ENCODE results near the gene RRAGA. TPM values are rescaled to one million over a fixed set of nuclear protein-coding genes. Genes with fewer than 3 reads are reported as not detected.
"Not testable (repeated sequence)": the region's sequence is repeated elsewhere in the genome, so short reads cannot be mapped to it uniquely, and the experiment has no call there.

Gene RRAGA, protein sequence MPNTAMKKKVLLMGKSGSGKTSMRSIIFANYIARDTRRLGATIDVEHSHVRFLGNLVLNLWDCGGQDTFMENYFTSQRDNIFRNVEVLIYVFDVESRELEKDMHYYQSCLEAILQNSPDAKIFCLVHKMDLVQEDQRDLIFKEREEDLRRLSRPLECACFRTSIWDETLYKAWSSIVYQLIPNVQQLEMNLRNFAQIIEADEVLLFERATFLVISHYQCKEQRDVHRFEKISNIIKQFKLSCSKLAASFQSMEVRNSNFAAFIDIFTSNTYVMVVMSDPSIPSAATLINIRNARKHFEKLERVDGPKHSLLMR
- 10 to 100 TPM; 85.9 to 87.2 TPM for total RNA-seq
- polyA plus RNA-seq, result 10 to 100 TPM; 47.6 to 94.8 TPM
- long read RNA-seq, donor 1, transcript RRAGA-201 (1 exons, 1,589 nt), result major isoform, 694 of 694 reads
- long read RNA-seq, donor 1, partial matches to known transcripts, result 0 of 694 reads
- long read RNA-seq, donor 1, other reads (novel, unspliced or antisense), result 0 of 694 reads
- long read RNA-seq, donor 2, transcript RRAGA-201 (1 exons, 1,589 nt), result major isoform, 112 of 112 reads
- long read RNA-seq, donor 2, partial matches to known transcripts, result 0 of 112 reads
- long read RNA-seq, donor 2, other reads (novel, unspliced or antisense), result 0 of 112 reads

DNA sequence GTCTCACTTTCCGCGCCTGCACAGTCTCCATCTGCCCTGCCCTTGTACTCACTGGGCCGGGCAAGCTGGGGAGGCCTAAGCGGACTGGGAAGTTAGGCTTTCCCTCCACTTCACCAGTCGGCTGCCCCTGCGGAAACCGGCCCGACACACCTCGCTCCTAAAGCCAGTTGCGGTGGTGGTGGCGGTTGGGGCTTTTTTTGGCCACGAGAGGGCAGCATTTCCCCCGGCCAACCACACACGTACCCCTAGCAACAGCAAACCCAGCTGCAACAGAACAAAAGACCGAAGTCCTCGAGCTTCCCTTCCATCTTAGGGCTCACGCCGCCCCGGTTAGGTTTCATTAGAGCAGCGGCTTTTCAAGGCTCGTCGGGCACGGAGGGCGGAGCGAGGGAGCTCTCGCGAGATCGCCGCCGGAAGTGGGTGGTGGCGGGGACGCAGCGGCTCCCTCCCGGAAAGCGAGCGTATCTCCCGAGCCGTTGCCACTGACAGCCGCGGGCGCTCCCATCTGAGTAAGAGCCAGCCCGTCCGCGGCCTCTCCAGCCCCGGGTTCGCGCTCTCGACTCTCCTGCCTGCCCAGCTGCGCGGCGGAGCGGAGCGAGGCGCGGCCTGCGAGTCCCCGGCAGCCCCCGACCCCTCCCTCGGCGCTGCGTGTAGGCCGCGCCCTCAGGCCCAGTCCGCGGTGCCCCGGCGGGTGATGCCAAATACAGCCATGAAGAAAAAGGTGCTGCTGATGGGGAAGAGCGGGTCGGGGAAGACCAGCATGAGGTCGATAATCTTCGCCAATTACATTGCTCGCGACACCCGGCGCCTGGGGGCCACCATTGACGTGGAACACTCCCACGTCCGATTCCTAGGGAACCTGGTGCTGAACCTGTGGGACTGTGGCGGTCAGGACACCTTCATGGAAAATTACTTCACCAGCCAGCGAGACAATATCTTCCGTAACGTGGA is at the start of gene RRAGA:
Gene RRAGA (plus strand): TSS at position 462 of the 951 bp plus-strand sequence. CDS start 233 bp downstream, at position 695.
- Histone ChIP-seq H3K9me3 (ENCODE audit: control insufficient read depth, low read length) (no peaks in the 10 kb centered on the region), H3K4me1 (ENCODE audit: control insufficient read depth in 1 of 2, insufficient read depth in 2 of 2, low read length in 2 of 2) (peaks cover 1 to 5% of the 10 kb centered on the region in 2 donors), H3K4me3 (ENCODE audit: low read length in 2 of 2) (peak within 1 kb of the TSS; percentile 41 to 94), H3K27ac (ENCODE audit: low read depth in 1 of 2, low read length in 2 of 2) (peak within 1 kb of the TSS; percentile 81 to 96), H3K27me3 (ENCODE audit: control insufficient read depth in 1 of 2, insufficient read depth in 2 of 2, low read length in 1 of 2) (no peaks in the 10 kb centered on the region), H3K36me3 (ENCODE audit: control insufficient read depth in 1 of 2, insufficient read depth in 2 of 2, low read length in 1 of 2) (no peaks in the 10 kb centered on the region)
- 0% methylated on average over 82 of the region's 82 CpGs for WGBS, 2 donors
- intact Hi-C loops (cut with DNase I), result loop anchor here in 1 of 2 donors (2.0 kb wide), 1 partner anchor 126 kb away; no protein-coding TSS in a partner anchor
- ATAC-seq (ENCODE audit: low FRiP score) (peak; percentile 98), DNase-seq (peak; percentile 96 to 98)

DNA sequence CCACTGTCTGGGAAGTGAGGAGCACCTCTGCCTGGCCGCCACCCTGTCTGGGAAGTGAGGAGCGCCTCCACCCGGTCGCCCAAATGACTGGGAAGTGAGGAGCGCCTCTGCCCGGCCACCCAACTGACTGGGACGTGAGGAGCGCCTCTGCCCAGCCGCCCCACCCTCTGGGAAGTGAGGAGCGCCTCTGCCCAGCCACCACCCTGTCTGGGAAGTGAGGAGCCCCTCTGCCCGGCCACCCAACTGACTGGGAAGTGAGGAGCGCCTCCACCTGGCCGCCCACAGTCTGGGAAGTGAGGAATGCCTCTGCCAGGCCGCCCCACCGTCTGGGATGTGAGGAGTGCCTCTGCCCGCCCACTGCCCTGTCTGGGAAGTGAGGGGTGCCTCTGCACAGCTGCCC is 49.1 kb upstream of the RRAGA start:
- H3K9me3 ChIP-seq (ENCODE audit: control insufficient read depth, low read length), result no peaks in the 10 kb centered on the region
- intact Hi-C loops (cut with DNase I), result no loop called here
- no peak overlapping the region for H3K4me3 ChIP-seq (ENCODE audit: low read length in 2 of 2)
- no peaks in the 10 kb centered on the region for H3K27me3 ChIP-seq (ENCODE audit: control insufficient read depth in 1 of 2, insufficient read depth in 2 of 2, low read length in 1 of 2)
- H3K27ac ChIP-seq (ENCODE audit: low read depth in 1 of 2, low read length in 2 of 2), result no peak overlapping the region
- H3K4me1 ChIP-seq (ENCODE audit: control insufficient read depth in 1 of 2, insufficient read depth in 2 of 2, low read length in 2 of 2), result no peaks in the 10 kb centered on the region
- ATAC-seq (ENCODE audit: low FRiP score) (no peak), DNase-seq (no peak)
- 85 to 88% methylated on average over 15 to 16 of the region's 16 CpGs for WGBS, 2 donors
- H3K36me3 ChIP-seq (ENCODE audit: control insufficient read depth in 1 of 2, insufficient read depth in 2 of 2, low read length in 1 of 2), result no peaks in the 10 kb centered on the region

DNA sequence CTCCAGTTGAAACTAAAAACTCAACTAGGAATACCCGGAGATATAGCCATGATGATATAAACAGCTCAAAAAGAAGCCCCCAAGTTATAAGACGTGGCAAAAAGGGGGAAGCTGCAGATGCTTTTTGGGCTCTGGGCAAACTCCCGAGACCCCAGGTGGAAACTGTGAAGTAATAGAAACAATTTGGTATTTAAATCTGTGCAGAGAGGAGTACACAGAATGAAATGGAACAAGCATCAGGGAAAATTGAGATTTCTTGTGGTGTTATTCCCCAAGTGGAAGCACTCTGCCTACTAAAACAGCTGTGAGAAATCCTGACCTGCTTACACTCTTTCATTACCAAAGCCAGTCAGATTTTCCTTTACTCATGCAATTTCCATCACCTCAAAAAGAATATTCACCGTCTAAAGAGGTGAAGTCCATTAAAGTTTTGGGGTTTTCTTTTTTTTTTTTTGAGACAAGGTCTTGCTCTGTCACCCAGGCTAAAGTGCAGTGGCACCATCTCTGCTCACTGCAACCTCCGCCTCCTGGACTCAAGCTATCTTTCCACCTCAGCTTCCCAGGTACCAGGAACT is 39.7 kb upstream of the RRAGA start:
- intact Hi-C loops (cut with DNase I), result no loop called here
- ATAC-seq (ENCODE audit: low FRiP score) (no peak), DNase-seq (no peak)
- Histone ChIP-seq H3K27ac (ENCODE audit: low read depth in 1 of 2, low read length in 2 of 2) (no peak overlapping the region), H3K36me3 (ENCODE audit: control insufficient read depth in 1 of 2, insufficient read depth in 2 of 2, low read length in 1 of 2) (no peaks in the 10 kb centered on the region), H3K4me1 (ENCODE audit: control insufficient read depth in 1 of 2, insufficient read depth in 2 of 2, low read length in 2 of 2) (no peaks in the 10 kb centered on the region), H3K9me3 (ENCODE audit: control insufficient read depth, low read length) (no peaks in the 10 kb centered on the region), H3K27me3 (ENCODE audit: control insufficient read depth in 1 of 2, insufficient read depth in 2 of 2, low read length in 1 of 2) (no peaks in the 10 kb centered on the region), H3K4me3 (ENCODE audit: low read length in 2 of 2) (no peak overlapping the region)
- 79 to 85% methylated on average over 5 of the region's 5 CpGs for WGBS, 2 donors

DNA sequence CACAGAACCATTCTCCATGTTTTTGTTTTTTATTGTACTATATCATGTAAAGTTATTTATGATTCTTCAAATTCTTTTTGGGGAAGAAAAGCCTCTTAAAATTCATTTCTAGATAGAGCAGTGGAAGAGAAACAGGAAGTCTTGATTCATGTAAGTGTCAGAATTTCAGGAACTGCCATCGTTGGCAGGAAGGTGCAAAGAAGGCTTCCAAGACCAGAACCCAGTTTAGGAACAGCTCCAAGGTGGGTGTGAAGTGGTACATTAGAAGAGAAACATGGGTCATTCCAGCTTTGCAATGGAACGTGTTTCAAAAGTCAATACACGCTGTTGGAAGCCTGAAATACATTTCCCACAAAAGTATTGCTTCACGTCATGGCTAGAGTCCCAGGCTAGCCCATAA is 31.0 kb upstream of the RRAGA start:
- H3K27me3 ChIP-seq (ENCODE audit: control insufficient read depth in 1 of 2, insufficient read depth in 2 of 2, low read length in 1 of 2), result no peaks in the 10 kb centered on the region
- peaks cover 0 to 2% of the 10 kb centered on the region in 2 donors for H3K4me1 ChIP-seq (ENCODE audit: control insufficient read depth in 1 of 2, insufficient read depth in 2 of 2, low read length in 2 of 2)
- no peaks in the 10 kb centered on the region for H3K36me3 ChIP-seq (ENCODE audit: control insufficient read depth in 1 of 2, insufficient read depth in 2 of 2, low read length in 1 of 2)
- WGBS, 2 donors, result 16 to 17% methylated on average over 4 of the region's 4 CpGs
- DNase-seq, result no peak
- ATAC-seq (ENCODE audit: low FRiP score), result no peak
- no peak overlapping the region for H3K4me3 ChIP-seq (ENCODE audit: low read length in 2 of 2)
- no peak overlapping the region for H3K27ac ChIP-seq (ENCODE audit: low read depth in 1 of 2, low read length in 2 of 2)
- intact Hi-C loops (cut with DNase I), result loop anchor here in 1 of 2 donors (10.0 kb wide), 1 partner anchor 583 kb away; no protein-coding TSS in a partner anchor
- no peaks in the 10 kb centered on the region for H3K9me3 ChIP-seq (ENCODE audit: control insufficient read depth, low read length)

DNA sequence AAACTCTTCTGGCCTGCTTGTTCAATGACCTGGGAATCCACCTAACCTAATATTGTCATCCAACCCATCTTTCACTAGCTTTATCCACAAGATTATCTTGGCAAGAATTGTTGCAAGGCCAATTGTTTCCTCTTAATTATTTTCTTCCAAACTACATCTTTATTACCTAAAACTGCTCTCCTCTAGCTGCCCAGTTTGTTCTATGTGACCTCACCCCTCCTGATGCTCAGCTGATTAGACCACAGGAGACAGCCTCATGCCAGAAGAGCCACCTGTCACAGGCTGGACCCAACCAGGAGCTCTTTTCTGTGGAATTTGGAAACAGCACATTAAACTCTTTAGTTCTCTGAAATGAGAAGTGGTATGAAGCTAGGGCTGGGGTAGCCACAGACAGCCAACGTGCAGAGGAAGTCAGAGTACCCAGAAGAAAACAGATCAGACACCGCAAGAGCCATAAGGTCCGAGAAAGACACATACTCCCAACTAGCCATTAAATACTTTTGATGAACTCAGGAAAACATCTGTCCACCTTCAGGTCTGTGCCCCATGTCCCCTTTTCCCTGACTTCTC is 28.3 kb upstream of the RRAGA start:
- Histone ChIP-seq H3K9me3 (ENCODE audit: control insufficient read depth, low read length) (no peaks in the 10 kb centered on the region), H3K4me3 (ENCODE audit: low read length in 2 of 2) (no peak overlapping the region), H3K4me1 (ENCODE audit: control insufficient read depth in 1 of 2, insufficient read depth in 2 of 2, low read length in 2 of 2) (peaks cover 0 to 2% of the 10 kb centered on the region in 2 donors), H3K36me3 (ENCODE audit: control insufficient read depth in 1 of 2, insufficient read depth in 2 of 2, low read length in 1 of 2) (no peaks in the 10 kb centered on the region), H3K27me3 (ENCODE audit: control insufficient read depth in 1 of 2, insufficient read depth in 2 of 2, low read length in 1 of 2) (no peaks in the 10 kb centered on the region), H3K27ac (ENCODE audit: low read depth in 1 of 2, low read length in 2 of 2) (no peak overlapping the region)
- DNase-seq, result no peak
- no peak for ATAC-seq (ENCODE audit: low FRiP score)
- 94 to 98% methylated on average over 3 of the region's 3 CpGs for WGBS, 2 donors
- intact Hi-C loops (cut with DNase I), result loop anchor here (10.0 kb wide), 3 partner anchors 586 to 1226 kb away; no protein-coding TSS in a partner anchor

DNA sequence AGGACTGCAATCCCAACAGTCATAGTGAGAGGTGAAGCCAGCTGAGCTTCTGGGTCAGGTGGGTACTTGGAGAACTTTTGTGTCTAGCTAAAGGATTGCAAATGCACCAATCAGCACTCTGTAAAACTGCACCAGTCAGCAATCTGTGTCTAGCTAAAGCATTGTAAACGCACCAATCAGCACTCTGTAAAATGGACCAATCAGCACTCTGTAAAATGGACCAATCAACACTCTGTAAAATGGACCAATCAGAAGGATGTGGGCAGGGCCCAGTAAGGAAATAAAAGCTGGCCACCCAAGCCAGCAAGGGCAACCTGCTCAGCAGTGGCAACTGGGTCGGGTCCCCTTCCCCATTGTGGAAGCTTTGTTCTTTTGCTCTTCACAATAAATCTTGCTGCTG is 27.6 kb upstream of the RRAGA start:
- intact Hi-C loops (cut with DNase I), result loop anchor here (10.0 kb wide), 3 partner anchors 587 to 1227 kb away; no protein-coding TSS in a partner anchor
- not testable (repeated sequence) for H3K4me1 ChIP-seq (ENCODE audit: control insufficient read depth in 1 of 2, insufficient read depth in 2 of 2, low read length in 2 of 2); H3K27me3 ChIP-seq (ENCODE audit: control insufficient read depth in 1 of 2, insufficient read depth in 2 of 2, low read length in 1 of 2); H3K27ac ChIP-seq (ENCODE audit: low read depth in 1 of 2, low read length in 2 of 2); DNase-seq; H3K4me3 ChIP-seq (ENCODE audit: low read length in 2 of 2); H3K36me3 ChIP-seq (ENCODE audit: control insufficient read depth in 1 of 2, insufficient read depth in 2 of 2, low read length in 1 of 2); H3K9me3 ChIP-seq (ENCODE audit: control insufficient read depth, low read length); ATAC-seq (ENCODE audit: low FRiP score)
- 98 to 99% methylated on average over 2 of the region's 2 CpGs for WGBS, 2 donors

DNA sequence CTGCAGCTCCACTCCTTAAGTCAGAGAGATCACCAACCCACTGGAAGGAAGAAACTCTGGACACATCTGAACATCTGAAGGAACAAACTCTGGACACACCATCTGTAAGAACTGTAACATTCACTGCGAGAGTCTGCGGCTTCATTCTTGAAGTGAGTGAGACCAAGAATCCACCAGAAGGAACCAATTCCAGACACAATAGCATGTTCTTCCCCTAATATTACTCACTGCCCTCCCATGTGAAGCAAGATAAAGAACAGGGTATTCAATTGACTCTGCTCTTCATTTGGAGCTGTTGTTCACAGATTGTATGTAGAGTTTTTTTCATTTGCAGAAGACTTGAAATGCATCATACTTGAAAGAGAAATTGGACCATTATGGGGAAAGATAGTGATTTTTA is 27.0 kb upstream of the RRAGA start:
- H3K4me1 ChIP-seq (ENCODE audit: control insufficient read depth in 1 of 2, insufficient read depth in 2 of 2, low read length in 2 of 2), result peaks cover 0 to 2% of the 10 kb centered on the region in 2 donors
- DNase-seq, result no peak
- H3K4me3 ChIP-seq (ENCODE audit: low read length in 2 of 2), result no peak overlapping the region
- 96 to 98% methylated on average over 2 of the region's 2 CpGs for WGBS, 2 donors
- ATAC-seq (ENCODE audit: low FRiP score), result no peak
- H3K36me3 ChIP-seq (ENCODE audit: control insufficient read depth in 1 of 2, insufficient read depth in 2 of 2, low read length in 1 of 2), result no peaks in the 10 kb centered on the region
- intact Hi-C loops (cut with DNase I), result loop anchor here (10.0 kb wide), 3 partner anchors 587 to 1227 kb away; no protein-coding TSS in a partner anchor
- H3K27me3 ChIP-seq (ENCODE audit: control insufficient read depth in 1 of 2, insufficient read depth in 2 of 2, low read length in 1 of 2), result no peaks in the 10 kb centered on the region
- H3K9me3 ChIP-seq (ENCODE audit: control insufficient read depth, low read length), result no peaks in the 10 kb centered on the region
- no peak overlapping the region for H3K27ac ChIP-seq (ENCODE audit: low read depth in 1 of 2, low read length in 2 of 2)

Measured in aorta (tissue), 5 donors.